HEK293 (cell line): ENCODE data around the gene WRNIP1.

Experiments
- CTCF ChIA-PET: fragments of 350-600 bp; formaldehyde crosslinking; extraction: SDS; loops from one replicate; lab custom pipeline; 2021; ENCODE audit warnings: antibody characterized with exemption; lab: Yijun Ruan, JAX
- POLR2A ChIA-PET: fragments of 300-600 bp; formaldehyde crosslinking; extraction: SDS; loops from one replicate; lab custom pipeline; 2020; ENCODE audit warnings: antibody characterized with exemption, inconsistent platforms; lab: Yijun Ruan, JAX
- H3K27ac ChIP-seq: fragments of 200-500 bp; sonication (Bioruptor generic); 2 replicates; pipeline ENCODE4 v1.5.1; 2014; ENCODE audit warnings: low read depth, low read length, control low read depth, inconsistent platforms; ENCODE audit errors: extremely low read depth
- H3K36me3 ChIP-seq, 2 experiments: fragments of 200-500 bp in 1 of 2; sonication (Bioruptor generic) in 1 of 2; 1 replicate in 1 of 2; 2 replicates in 1 of 2; pipeline ENCODE4 v1.5.1; 2014 to 2017; ENCODE audit warnings: inconsistent platforms in 2 of 2, low read length in 2 of 2; ENCODE audit not compliant: control insufficient read depth in 2 of 2, insufficient read depth in 1 of 2
- H3K4me1 ChIP-seq: fragments of 200-500 bp; sonication (Bioruptor generic); 2 replicates; pipeline ENCODE4 v1.5.1; 2014; ENCODE audit warnings: mild to moderate bottlenecking, low read length, inconsistent platforms; ENCODE audit not compliant: control insufficient read depth, insufficient read depth
- H3K4me3 ChIP-seq: 2 replicates; pipeline ENCODE4 v1.5.1; 2011; ENCODE audit warnings: low read depth, mild to moderate bottlenecking, control low read depth, low read length, moderate library complexity
- H3K9me3 ChIP-seq: fragments of 200-500 bp; sonication (Bioruptor generic); 2 replicates; pipeline ENCODE4 v1.5.1; 2014; ENCODE audit warnings: low read depth, low read length, inconsistent platforms; ENCODE audit not compliant: control insufficient read depth, insufficient read depth
- BCL6B ChIP-seq: fragments of 450-650 bp; formaldehyde crosslinking; IDR thresholded peaks from 2 replicates; pipeline ENCODE4 v1.5.1; 2017; ENCODE audit warnings: missing biosample characterization, missing genetic modification characterization
- GLIS1 ChIP-seq: fragments of 450-650 bp; formaldehyde crosslinking; IDR thresholded peaks from 2 replicates; pipeline ENCODE4 v1.5.1; 2016; ENCODE audit warnings: missing biosample characterization, missing genetic modification characterization
- KLF10 ChIP-seq: fragments of 450-650 bp; IDR thresholded peaks from 2 replicates; pipeline ENCODE4 v1.5.1; 2018; ENCODE audit warnings: missing biosample characterization, mild to moderate bottlenecking, missing genetic modification characterization
- TCF7L2 ChIP-seq: IDR thresholded peaks from 2 replicates; pipeline ENCODE4 v1.6.1; 2011; ENCODE audit warnings: low read depth, mild to moderate bottlenecking, inconsistent platforms, low read length, moderate library complexity, borderline replicate concordance
- ZBTB8A ChIP-seq: fragments of 450-650 bp; formaldehyde crosslinking; IDR thresholded peaks from 2 replicates; pipeline ENCODE4 v1.5.1; 2016; ENCODE audit warnings: missing biosample characterization, missing genetic modification characterization
- ZFP69B ChIP-seq: fragments of 450-650 bp; formaldehyde crosslinking; IDR thresholded peaks from 2 replicates; pipeline ENCODE4 v1.5.1; 2016; ENCODE audit warnings: missing biosample characterization, missing genetic modification characterization
- ZNF114 ChIP-seq: fragments of 450-650 bp; formaldehyde crosslinking; IDR thresholded peaks from 2 replicates; pipeline ENCODE4 v1.5.0; 2017; ENCODE audit warnings: missing biosample characterization, missing genetic modification characterization
- ZNF140 ChIP-seq: fragments of 450-650 bp; formaldehyde crosslinking; IDR thresholded peaks from 2 replicates; pipeline ENCODE4 v1.5.1; 2016; ENCODE audit warnings: missing biosample characterization, missing genetic modification characterization
- ZNF148 ChIP-seq: fragments of 450-650 bp; formaldehyde crosslinking; IDR thresholded peaks from 2 replicates; pipeline ENCODE4 v1.5.0; 2017; ENCODE audit warnings: missing biosample characterization, missing genetic modification characterization, borderline replicate concordance
- ZNF214 ChIP-seq: fragments of 450-650 bp; formaldehyde crosslinking; IDR thresholded peaks from 2 replicates; pipeline ENCODE4 v1.5.1; 2017; ENCODE audit warnings: missing biosample characterization, mild to moderate bottlenecking, missing genetic modification characterization, borderline replicate concordance
- ZNF239 ChIP-seq: fragments of 450-650 bp; formaldehyde crosslinking; IDR thresholded peaks from 2 replicates; pipeline ENCODE4 v1.5.1; 2016; ENCODE audit warnings: missing biosample characterization, missing genetic modification characterization
- ZNF26 ChIP-seq: fragments of 450-650 bp; formaldehyde crosslinking; IDR thresholded peaks from 2 replicates; pipeline ENCODE4 v1.5.1; 2016; ENCODE audit warnings: missing biosample characterization, missing genetic modification characterization
- ZNF404 ChIP-seq: fragments of 450-650 bp; formaldehyde crosslinking; IDR thresholded peaks from 2 replicates; pipeline ENCODE4 v1.5.1; 2017; ENCODE audit warnings: missing biosample characterization, missing genetic modification characterization
- ZNF416 ChIP-seq: fragments of 450-650 bp; formaldehyde crosslinking; IDR thresholded peaks from 2 replicates; pipeline ENCODE4 v1.5.1; 2016; ENCODE audit warnings: missing biosample characterization, missing genetic modification characterization
- ZNF548 ChIP-seq: fragments of 450-650 bp; formaldehyde crosslinking; IDR thresholded peaks from 2 replicates; pipeline ENCODE4 v1.5.1; 2016; ENCODE audit warnings: missing biosample characterization, missing genetic modification characterization
- ZNF555 ChIP-seq: fragments of 450-650 bp; formaldehyde crosslinking; conservative IDR thresholded peaks from 2 replicates; pipeline ENCODE4 v1.5.1; 2017; ENCODE audit warnings: missing biosample characterization, mild to moderate bottlenecking, missing genetic modification characterization, inconsistent platforms
- ZNF654 ChIP-seq: fragments of 450-650 bp; formaldehyde crosslinking; IDR thresholded peaks from 2 replicates; pipeline ENCODE4 v1.5.1; 2016; ENCODE audit warnings: low read depth, missing biosample characterization, missing genetic modification characterization

Gene WRNIP1

GRCh38 chr6:2829253-2829652, 64.1 kb downstream of the WRNIP1 start (continued):
- no peak for TF ChIP-seq ZNF148 (tag by site-specific recombination)
- TF ChIP-seq TCF7L2: no peak
- TF ChIP-seq ZNF548 (tag by site-specific recombination): no peak

DNA sequence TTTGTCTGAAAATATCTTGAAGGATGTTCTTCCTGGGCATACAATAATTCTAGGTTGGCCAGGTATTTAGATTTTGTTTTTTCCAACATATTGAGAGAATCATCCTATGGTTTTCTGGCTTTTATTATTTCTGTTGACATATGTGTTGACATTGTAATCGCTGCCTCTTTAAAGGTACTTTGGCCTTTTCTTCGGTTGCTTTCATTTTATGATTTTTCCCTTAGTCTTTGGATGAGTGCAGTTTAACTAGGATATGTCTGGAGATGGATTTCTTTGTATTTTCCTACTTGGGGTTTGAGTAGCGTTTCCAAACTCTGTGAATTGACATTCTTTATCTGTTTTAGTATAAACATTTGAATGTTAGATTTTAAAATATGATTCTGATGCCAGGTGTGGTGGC, 65.0 kb downstream of the WRNIP1 start:
- TF ChIP-seq ZFP69B (tag by site-specific recombination) (no peak), ZNF214 (no peak), ZNF140 (tag by site-specific recombination) (no peak), ZNF404 (tag by site-specific recombination) (no peak), ZNF555 (tag by site-specific recombination) (no peak), KLF10 (tag by site-specific recombination) (no peak), ZNF114 (tag by site-specific recombination) (no peak), ZNF148 (tag by site-specific recombination) (no peak), BCL6B (tag by site-specific recombination) (no peak), GLIS1 (tag by site-specific recombination) (no peak), ZNF239 (no peak), ZNF654 (no peak), ZNF416 (tag by site-specific recombination) (no peak), ZNF26 (no peak), ZBTB8A (tag by site-specific recombination) (no peak)
- CTCF ChIA-PET: interaction anchor here (0.6 kb wide), 2 partner anchors 16 to 79 kb away, joined by 3 to 4 read pairs; no protein-coding TSS in a partner anchor
- H3K9me3 ChIP-seq: no peaks in the 10 kb centered on the region

More for the DNA sequence above, 65.0 kb downstream of the WRNIP1 start:
- Histone ChIP-seq H3K4me3 (no peak overlapping the region), H3K36me3 (peaks cover 4 to 16% of the 10 kb centered on the region in 2 experiments; a peak in 2 of 3 replicates), H3K27ac (no peak overlapping the region), H3K4me1 (no peaks in the 10 kb centered on the region)
- POLR2A ChIA-PET: no interaction called here
